Inflammatory macrophage (primary cell): ENCODE measurements around the gene TPO.

Experiments used
- DNase-seq, 2 donors: peaks; one replicate each; pipeline ENCODE4 v3.0.0-alpha.2; 2020 to 2022

Gene TPO

DNA sequence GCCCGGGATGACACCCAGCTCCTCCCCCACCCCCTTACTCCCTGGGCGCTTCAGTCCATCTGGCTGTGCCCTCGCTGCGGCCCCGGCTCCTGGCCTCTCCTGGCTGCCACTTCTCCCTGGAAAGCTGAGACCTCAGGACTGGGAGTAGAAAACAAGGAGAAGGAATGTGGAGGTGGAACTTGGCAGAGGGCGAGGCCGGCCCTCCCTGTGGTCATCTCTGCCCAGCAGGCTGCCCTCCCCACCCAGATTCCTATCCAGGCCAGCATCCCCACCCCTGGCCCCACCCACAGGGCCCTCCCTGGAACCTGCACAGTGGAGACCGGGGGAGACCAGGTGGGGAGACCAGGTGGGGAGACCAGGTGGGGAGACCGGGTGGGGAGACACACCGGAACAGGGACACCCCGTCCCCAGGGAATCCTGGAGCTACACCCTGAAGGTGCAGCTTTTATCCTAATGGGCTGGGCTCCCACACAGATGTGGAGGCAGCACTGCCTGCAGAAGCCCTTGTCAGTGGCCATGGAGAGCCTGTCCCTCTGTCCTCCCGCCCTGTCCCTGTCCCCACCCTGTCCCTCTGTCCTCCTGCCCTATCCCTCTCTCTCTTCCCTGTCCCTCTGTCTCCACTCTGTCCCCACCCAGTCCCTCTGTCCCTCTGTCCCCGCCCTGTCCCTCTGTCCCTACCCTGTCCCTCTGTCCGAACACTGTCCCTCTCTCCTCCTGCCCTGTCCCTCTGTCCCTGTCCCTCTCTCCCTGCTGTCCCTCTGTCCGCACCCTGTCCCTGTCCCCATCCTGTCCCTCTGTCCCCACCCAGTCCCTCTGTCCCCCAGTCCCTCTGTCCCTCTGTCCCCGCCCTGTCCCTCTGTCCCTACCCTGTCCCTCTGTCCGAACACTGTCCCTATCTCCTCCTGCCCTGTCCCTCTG lies 173.9 kb downstream of the TPO start:
- DNase-seq, result no peak

GRCh38 chr2:1588051-1588977 lies 175.1 kb downstream of the TPO start:
- DNase-seq, result no peak

DNA sequence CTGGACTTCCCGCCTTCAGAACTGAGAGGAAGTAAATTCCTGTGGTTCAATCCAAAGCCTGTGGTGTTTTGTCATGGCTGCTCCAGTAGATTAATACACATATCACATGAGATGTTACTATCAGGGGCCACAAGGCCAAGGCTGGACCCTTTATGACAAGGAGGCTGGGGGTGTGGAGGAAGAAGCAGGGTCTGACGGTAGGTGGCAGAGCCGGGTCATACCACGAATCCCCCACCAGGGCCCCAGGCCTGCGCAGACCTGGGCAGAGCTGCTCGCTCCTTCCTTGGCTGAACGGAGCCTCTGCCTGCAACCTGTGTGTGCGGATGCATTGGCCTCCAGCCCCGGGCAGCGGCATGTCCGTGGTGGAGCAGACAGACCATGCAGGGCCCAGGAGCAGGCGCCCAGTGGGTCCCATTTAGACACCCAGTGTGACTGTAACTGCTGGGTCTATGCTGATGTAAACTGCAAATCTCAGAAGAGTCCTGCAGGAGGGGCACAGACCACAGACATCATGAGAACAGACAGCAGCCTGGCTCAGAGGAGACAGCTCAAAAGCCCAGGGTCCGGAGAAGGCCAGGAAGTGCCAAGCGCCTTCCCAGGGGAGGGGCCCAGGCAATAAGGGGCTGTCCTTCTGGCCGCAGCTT lies 175.8 kb downstream of the TPO start:
- no peak for DNase-seq

- no peak for DNase-seq
Observed at GRCh38 chr2:1590596-1591460, 177.6 kb downstream of the TPO start.

- DNase-seq, result no peak
Observed at GRCh38 chr2:1591461-1591770, 178.2 kb downstream of the TPO start.
